Ovary (tissue), 3 donors: ENCODE data around the gene CATSPER1.

ENCODE experiments used
- CTCF ChIP-seq, 3 donors: fragments of 450-650 bp in 2 of 3; fragments of 200-600 bp in 1 of 3; IDR thresholded peaks; one replicate each; pipeline versions ENCODE4 v1.5.1 to v1.8.0; 2016 to 2022; ENCODE audit warnings: antibody characterized with exemption in 3 of 3, mild to moderate bottlenecking in 1 of 3
- POLR2A ChIP-seq: fragments of 450-650 bp; IDR thresholded peaks from one replicate; pipeline ENCODE4 v1.6.1; 2017; ENCODE audit warnings: antibody characterized with exemption, mild to moderate bottlenecking, moderate library complexity
- donor health status: DM: no; HTN: no; CAD: no.

- TF ChIP-seq POLR2A (no peak), CTCF (IDR thresholded peaks at IDR 0.05) (no peak)
These were observed 49.0 kb upstream of the CATSPER1 start for GRCh38 chr11:66075273-66075672.
